ENCODE data around the gene ZC3H14. TPM values are rescaled to one million over a fixed set of nuclear protein-coding genes. Genes with fewer than 3 reads are reported as not detected.

Gene ZC3H14
- total RNA-seq, 1 donor from 2014 or later = 44.1 TPM

GRCh38 chr14:88547386-88547780 is 15.5 kb upstream of the ZC3H14 start:
- no peaks in the 10 kb centered on the region for H3K27me3 ChIP-seq (ENCODE audit: low read depth)
- no peak for DNase-seq
- H3K4me1 ChIP-seq = peaks cover 86% of the 10 kb centered on the region
- peaks cover 52% of the 10 kb centered on the region for H3K36me3 ChIP-seq
- H3K9me3 ChIP-seq (replicated peaks) = no peaks in the 10 kb centered on the region
- H3K4me3 ChIP-seq = no peak overlapping the region
- TF ChIP-seq CTCF (IDR thresholded peaks at IDR 0.05; ENCODE audit: borderline replicate concordance) = no peak
- no peak overlapping the region for H3K27ac ChIP-seq (replicated peaks)
- intact Hi-C loops (cut with micrococcal nuclease) = no loop called here

GRCh38 chr14:88550078-88550477 is 12.8 kb upstream of the ZC3H14 start:
- H3K36me3 ChIP-seq = peaks cover 41% of the 10 kb centered on the region
- TF ChIP-seq CTCF (IDR thresholded peaks at IDR 0.05; ENCODE audit: borderline replicate concordance) = no peak
- peak overlapping the region; percentile 96 for H3K27ac ChIP-seq (replicated peaks)
- H3K4me3 ChIP-seq = peak overlapping the region; percentile 83
- no peaks in the 10 kb centered on the region for H3K9me3 ChIP-seq (replicated peaks)
- H3K27me3 ChIP-seq (ENCODE audit: low read depth) = no peaks in the 10 kb centered on the region
- DNase-seq = no peak
- H3K4me1 ChIP-seq = peaks cover 85% of the 10 kb centered on the region
- intact Hi-C loops (cut with micrococcal nuclease) = no loop called here

DNA sequence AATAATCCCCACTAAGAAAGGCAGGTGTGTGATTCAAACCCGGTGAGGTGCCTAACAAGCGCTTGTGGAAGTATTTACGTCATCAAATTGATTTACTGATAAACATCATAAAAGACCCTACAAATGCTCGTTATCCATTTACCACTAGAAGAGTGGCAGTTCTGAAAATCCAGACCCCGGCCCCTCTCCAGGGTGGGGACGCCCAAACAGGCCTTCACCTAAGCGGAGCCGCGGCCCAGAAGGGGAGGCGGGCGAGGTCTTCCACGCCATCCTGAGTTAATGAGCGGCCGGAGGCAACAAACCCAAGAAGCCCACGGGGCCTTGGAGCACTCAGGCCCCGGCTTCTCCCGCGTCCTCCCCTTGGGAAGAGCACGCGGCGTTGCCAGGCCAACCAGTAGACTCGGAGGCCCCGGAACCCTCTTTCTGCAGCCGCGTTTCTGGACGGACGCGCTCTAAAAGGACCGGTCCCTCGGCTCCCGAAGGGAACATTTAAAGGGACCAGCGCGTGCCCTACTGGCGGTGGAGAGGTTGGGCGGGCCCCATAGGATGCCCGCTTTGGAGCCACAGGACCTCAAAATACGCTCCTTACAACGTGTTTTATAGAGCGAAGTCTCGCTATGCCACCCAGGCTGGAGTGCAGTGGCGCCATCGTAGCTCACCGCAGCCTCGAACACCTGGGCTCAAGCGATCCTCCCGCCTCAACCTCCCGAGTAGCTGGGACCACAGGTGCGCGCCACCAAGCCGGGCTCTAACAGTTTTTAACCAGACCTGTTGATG is 11.6 kb upstream of the ZC3H14 start:
- peaks cover 30% of the 10 kb centered on the region for H3K36me3 ChIP-seq
- no peaks in the 10 kb centered on the region for H3K9me3 ChIP-seq (replicated peaks)
- peak; percentile 76 for DNase-seq
- peak overlapping the region; percentile 96 for H3K27ac ChIP-seq (replicated peaks)
- intact Hi-C loops (cut with micrococcal nuclease) = no loop called here
- H3K27me3 ChIP-seq (ENCODE audit: low read depth) = no peaks in the 10 kb centered on the region
- H3K4me3 ChIP-seq = peak overlapping the region; percentile 83
- TF ChIP-seq CTCF (IDR thresholded peaks at IDR 0.05; ENCODE audit: borderline replicate concordance) = peak; percentile 51
- H3K4me1 ChIP-seq = peaks cover 93% of the 10 kb centered on the region

- intact Hi-C loops (cut with micrococcal nuclease) = no loop called here
- Histone ChIP-seq H3K4me3 (peak overlapping the region; percentile 83), H3K4me1 (peaks cover 93% of the 10 kb centered on the region), H3K36me3 (peaks cover 27% of the 10 kb centered on the region), H3K27ac (replicated peaks) (peak overlapping the region; percentile 96), H3K27me3 (ENCODE audit: low read depth) (no peaks in the 10 kb centered on the region), H3K9me3 (replicated peaks) (no peaks in the 10 kb centered on the region)
- TF ChIP-seq CTCF (IDR thresholded peaks at IDR 0.05; ENCODE audit: borderline replicate concordance) = no peak
- no peak for DNase-seq
Measured at GRCh38 chr14:88551980-88552431, 10.8 kb upstream of the ZC3H14 start.

DNA sequence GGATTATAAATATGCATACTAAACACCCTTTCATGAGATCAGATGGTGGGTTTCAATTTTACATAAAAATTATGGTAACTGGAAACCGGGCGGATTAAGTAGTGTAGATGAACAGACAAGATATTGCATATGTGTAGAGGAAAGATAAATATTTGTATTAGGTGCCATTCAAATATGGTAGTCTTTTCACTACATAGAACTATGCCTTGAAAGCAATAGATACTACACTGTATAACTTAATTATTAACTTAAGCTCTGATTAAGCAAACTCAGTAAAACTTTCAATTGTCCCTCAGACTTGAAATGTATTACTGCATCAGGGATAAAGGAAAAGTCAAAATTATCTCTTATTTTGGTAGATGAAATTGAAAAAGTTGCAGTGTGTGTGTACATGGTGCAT is 10.0 kb upstream of the ZC3H14 start:
- intact Hi-C loops (cut with micrococcal nuclease) = no loop called here
- peak overlapping the region; percentile 96 for H3K27ac ChIP-seq (replicated peaks)
- peak overlapping the region; percentile 83 for H3K4me3 ChIP-seq

More for the DNA sequence above, 10.0 kb upstream of the ZC3H14 start:
- no peaks in the 10 kb centered on the region for H3K27me3 ChIP-seq (ENCODE audit: low read depth)
- TF ChIP-seq CTCF (IDR thresholded peaks at IDR 0.05; ENCODE audit: borderline replicate concordance) = no peak
- no peaks in the 10 kb centered on the region for H3K9me3 ChIP-seq (replicated peaks)
- H3K36me3 ChIP-seq = peaks cover 24% of the 10 kb centered on the region
- no peak for DNase-seq
- peaks cover 84% of the 10 kb centered on the region for H3K4me1 ChIP-seq
